ENCODE results near the gene PLBD2. TPM values are rescaled to one million over a fixed set of nuclear protein-coding genes. Genes with fewer than 3 reads are reported as not detected.
A peak's percentile ranks its signal among the peaks of the same experiment; 100 is the strongest.

Gene PLBD2
- total RNA-seq, 1 experiment from 2014 or later: 31.4 TPM

DNA sequence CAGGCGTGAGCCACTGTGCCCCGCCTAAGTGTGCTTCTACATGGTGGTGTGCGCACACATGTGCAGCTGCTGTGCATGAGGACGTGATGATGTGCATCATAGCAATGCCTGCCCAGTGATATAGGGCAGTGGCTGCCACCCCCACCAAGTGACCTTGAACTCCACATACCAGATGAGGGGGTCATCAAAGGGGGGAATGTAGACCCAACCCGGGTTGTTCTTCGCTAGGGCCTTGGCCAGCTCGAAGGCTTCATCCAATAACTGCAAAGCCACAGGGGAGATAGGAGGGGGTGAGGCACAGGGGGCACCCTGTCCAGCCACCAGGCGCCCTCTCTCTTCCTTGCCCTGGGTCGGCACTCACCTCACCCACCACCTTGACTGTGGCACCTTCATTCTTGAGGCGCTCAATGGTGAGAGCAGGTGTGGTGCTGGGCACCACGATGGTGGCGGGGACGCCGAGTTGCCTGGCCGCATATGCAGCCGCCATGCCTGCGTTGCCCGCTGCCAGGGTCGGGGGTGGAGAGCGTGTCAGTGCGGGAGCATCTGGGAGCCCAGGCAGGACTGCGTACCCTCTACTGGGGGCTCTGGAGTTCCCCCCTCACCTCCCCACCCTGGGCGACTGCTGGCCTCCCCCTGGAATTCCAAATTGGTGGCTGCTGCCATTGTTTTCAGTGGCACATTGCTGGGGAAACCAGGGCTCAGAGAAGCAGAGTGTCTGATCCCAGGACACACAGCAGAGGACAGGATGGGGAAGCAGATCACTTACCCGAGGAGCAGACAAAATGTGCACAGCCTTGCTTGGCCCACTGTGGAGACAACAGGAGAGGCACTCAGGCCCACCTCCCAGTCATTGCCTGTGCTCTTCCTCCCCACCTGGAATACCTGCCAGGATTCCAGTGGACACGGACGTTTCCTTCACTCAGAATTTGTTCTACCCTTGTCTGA, 40.2 kb downstream of the PLBD2 start:
- no peak overlapping the region for H2BK15ac ChIP-seq (ENCODE audit: low read depth, low read length)
- H4K91ac ChIP-seq (ENCODE audit: insufficient read length, low read depth, low read length): no peak overlapping the region
- H3K4me2 ChIP-seq (ENCODE audit: insufficient read depth, insufficient read length, low read length): no peak overlapping the region
- H3T11ph ChIP-seq (ENCODE audit: low read length): no peak overlapping the region
- TF ChIP-seq, protein P1, sequence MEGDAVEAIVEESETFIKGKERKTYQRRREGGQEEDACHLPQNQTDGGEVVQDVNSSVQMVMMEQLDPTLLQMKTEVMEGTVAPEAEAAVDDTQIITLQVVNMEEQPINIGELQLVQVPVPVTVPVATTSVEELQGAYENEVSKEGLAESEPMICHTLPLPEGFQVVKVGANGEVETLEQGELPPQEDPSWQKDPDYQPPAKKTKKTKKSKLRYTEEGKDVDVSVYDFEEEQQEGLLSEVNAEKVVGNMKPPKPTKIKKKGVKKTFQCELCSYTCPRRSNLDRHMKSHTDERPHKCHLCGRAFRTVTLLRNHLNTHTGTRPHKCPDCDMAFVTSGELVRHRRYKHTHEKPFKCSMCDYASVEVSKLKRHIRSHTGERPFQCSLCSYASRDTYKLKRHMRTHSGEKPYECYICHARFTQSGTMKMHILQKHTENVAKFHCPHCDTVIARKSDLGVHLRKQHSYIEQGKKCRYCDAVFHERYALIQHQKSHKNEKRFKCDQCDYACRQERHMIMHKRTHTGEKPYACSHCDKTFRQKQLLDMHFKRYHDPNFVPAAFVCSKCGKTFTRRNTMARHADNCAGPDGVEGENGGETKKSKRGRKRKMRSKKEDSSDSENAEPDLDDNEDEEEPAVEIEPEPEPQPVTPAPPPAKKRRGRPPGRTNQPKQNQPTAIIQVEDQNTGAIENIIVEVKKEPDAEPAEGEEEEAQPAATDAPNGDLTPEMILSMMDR (conservative IDR thresholded peaks at IDR 0.05): no peak
- no peak for DNase-seq
- no peak overlapping the region for H2AFZ ChIP-seq (ENCODE audit: low read length)
- no peaks in the 10 kb centered on the region for H3K27me3 ChIP-seq (ENCODE audit: insufficient read depth, low read length)
- H3K4ac ChIP-seq (ENCODE audit: low read depth, low read length): no peak overlapping the region
- no peaks in the 10 kb centered on the region for H3K36me3 Mint-ChIP-seq (ENCODE audit: insufficient read depth in 1 of 3, low read depth in 3 of 3)
- H3K4me3 Mint-ChIP-seq: no peak overlapping the region
- no peak overlapping the region for H4K8ac ChIP-seq (replicated peaks; ENCODE audit: insufficient read length, low read depth, low read length)
- no peak overlapping the region; the same call in 1 of the 2 replicates for H3K14ac ChIP-seq (ENCODE audit: insufficient read depth, low read length)
- no peak overlapping the region for H2BK20ac ChIP-seq (ENCODE audit: low read depth, low read length, poor library complexity, severe bottlenecking)
- H3K79me2 ChIP-seq (ENCODE audit: insufficient read depth, low read length): no peaks in the 10 kb centered on the region
- no peak overlapping the region for H4K5ac ChIP-seq (ENCODE audit: insufficient read length, low read depth, low read length)
- H3K27ac Mint-ChIP-seq: peak overlapping the region in 1 of 3 experiments; percentile 44; a peak in 1 of 7 replicates
- H3K27ac ChIP-seq (ENCODE audit: insufficient read length, low read depth, low read length): no peak overlapping the region
- no peak overlapping the region for H3K9ac ChIP-seq (ENCODE audit: extremely low read depth, insufficient read length, low read length)
- no CpG with 5 or more reads among the region's 26 CpGs for WGBS (ENCODE audit: extremely low coverage, insufficient read length, low lambda C conversion rate)
- peaks cover 9% of the 10 kb centered on the region for H3K27me3 Mint-ChIP-seq (ENCODE audit: low read depth)
- H3K4me1 Mint-ChIP-seq: peaks cover 5 to 20% of the 10 kb centered on the region in 2 experiments
- no peaks in the 10 kb centered on the region for H3K4me1 ChIP-seq (ENCODE audit: insufficient read depth, low read length)
- H3K9me3 ChIP-seq (ENCODE audit: control insufficient read depth, low read depth, low read length): no peaks in the 10 kb centered on the region
- no peaks in the 10 kb centered on the region for H3K79me1 ChIP-seq (ENCODE audit: insufficient read depth, low read depth, low read length, poor library complexity, severe bottlenecking)
- no peaks in the 10 kb centered on the region for H3K23me2 ChIP-seq (ENCODE audit: insufficient read length, low read depth, low read length, poor library complexity, severe bottlenecking)
- no peaks in the 10 kb centered on the region for H3K9me3 Mint-ChIP-seq
- H3K18ac ChIP-seq (ENCODE audit: insufficient read length, low read depth, low read length): no peak overlapping the region
- no peak overlapping the region for H3K56ac ChIP-seq (ENCODE audit: insufficient read length, low read depth, low read length)
- H2AK5ac ChIP-seq (ENCODE audit: insufficient read length, low read length): no peak overlapping the region
- no peak overlapping the region for H3K23ac ChIP-seq (ENCODE audit: insufficient read length, low read depth, low read length)
- no peak overlapping the region for H2BK12ac ChIP-seq (ENCODE audit: insufficient read length, low read depth, low read length)
- no peak overlapping the region for H2BK5ac ChIP-seq (ENCODE audit: insufficient read length, low read length)
- no peak overlapping the region for H2BK120ac ChIP-seq (ENCODE audit: low read depth, low read length, poor library complexity, severe bottlenecking)
- H4K20me1 ChIP-seq (ENCODE audit: control insufficient read depth, insufficient read depth, insufficient read length): no peaks in the 10 kb centered on the region
